RWPE2 (cell line): Measurements from ENCODE around the gene ITPR1.

Experiments
- ATAC-seq: fragments of 200-7000 bp; cut with Tn5 transposase; 3 replicates; pipeline ENCODE4 v1.9.1; 2021; ENCODE audit warnings: low read depth
- DNase-seq: peaks from one replicate; pipeline ENCODE4 v3.0.0-alpha.2; 2020; ENCODE audit warnings: low spot score
- H3K27ac ChIP-seq: fragments of 450-650 bp; 2 replicates; pipeline ENCODE4 v1.5.1; 2017; ENCODE audit warnings: mild to moderate bottlenecking; ENCODE audit not compliant: poor library complexity, severe bottlenecking
- H3K27me3 ChIP-seq: fragments of 250-450 bp; sonication (Bioruptor Pico); 2 replicates; pipeline ENCODE4 v1.5.1; 2021; ENCODE audit warnings: mild to moderate bottlenecking, moderate library complexity; ENCODE audit not compliant: insufficient read depth, poor library complexity, severe bottlenecking
- H3K36me3 ChIP-seq: fragments of 250-450 bp; sonication (Bioruptor Pico); 2 replicates; pipeline ENCODE4 v1.5.1; 2020; ENCODE audit warnings: low read depth, mild to moderate bottlenecking, moderate library complexity
- H3K4me1 ChIP-seq: fragments of 250-450 bp; sonication (Bioruptor Pico); 2 replicates; pipeline ENCODE4 v1.5.1; 2021; ENCODE audit warnings: mild to moderate bottlenecking, moderate library complexity; ENCODE audit not compliant: insufficient read depth, poor library complexity, severe bottlenecking
- H3K4me3 ChIP-seq: fragments of 250-450 bp; sonication (Bioruptor Pico); 2 replicates; pipeline ENCODE4 v1.5.1; 2021; ENCODE audit warnings: mild to moderate bottlenecking, moderate library complexity; ENCODE audit not compliant: severe bottlenecking
- H3K9me3 ChIP-seq: fragments of 250-450 bp; sonication (Bioruptor Pico); 2 replicates; pipeline ENCODE4 v1.5.1; 2021; ENCODE audit warnings: mild to moderate bottlenecking, moderate library complexity; ENCODE audit not compliant: severe bottlenecking
- CTCF ChIP-seq: fragments of 450-650 bp; IDR thresholded peaks from one replicate; pipeline ENCODE4 v1.5.1; 2017; ENCODE audit warnings: mild to moderate bottlenecking, moderate library complexity; ENCODE audit not compliant: poor library complexity, severe bottlenecking

ITPR1 gene

GRCh38 chr3:4497005-4497692 is 4.0 kb downstream of the ITPR1 start:
- Histone ChIP-seq H3K27ac (no peak overlapping the region), H3K9me3 (no peaks in the 10 kb centered on the region), H3K36me3 (no peaks in the 10 kb centered on the region), H3K4me1 (peaks cover 6% of the 10 kb centered on the region), H3K27me3 (no peaks in the 10 kb centered on the region), H3K4me3 (no peak overlapping the region)
- no peak for DNase-seq
- no peak for ATAC-seq
- TF ChIP-seq CTCF: no peak

- H3K4me1 ChIP-seq: peaks cover 6% of the 10 kb centered on the region
- no peak for DNase-seq
- no peak for TF ChIP-seq CTCF
These were observed 4.7 kb downstream of the ITPR1 start for GRCh38 chr3:4497843-4498324.

GRCh38 chr3:4498446-4498845 is 5.3 kb downstream of the ITPR1 start:
- no peaks in the 10 kb centered on the region for H3K9me3 ChIP-seq
- TF ChIP-seq CTCF: no peak
- no peak overlapping the region for H3K27ac ChIP-seq
- no peaks in the 10 kb centered on the region for H3K27me3 ChIP-seq
- DNase-seq (no peak), ATAC-seq (no peak)
- no peaks in the 10 kb centered on the region for H3K36me3 ChIP-seq
- H3K4me1 ChIP-seq: peaks cover 6% of the 10 kb centered on the region
- no peak overlapping the region for H3K4me3 ChIP-seq

More at GRCh38 chr3:4497843-4498324, 4.7 kb downstream of the ITPR1 start:
- no peaks in the 10 kb centered on the region for H3K27me3 ChIP-seq
- no peaks in the 10 kb centered on the region for H3K9me3 ChIP-seq
- H3K27ac ChIP-seq: no peak overlapping the region
- H3K36me3 ChIP-seq: no peaks in the 10 kb centered on the region
- H3K4me3 ChIP-seq: no peak overlapping the region
- ATAC-seq: no peak

- Histone ChIP-seq H3K9me3 (no peaks in the 10 kb centered on the region), H3K4me1 (peaks cover 9% of the 10 kb centered on the region), H3K27me3 (no peaks in the 10 kb centered on the region), H3K4me3 (no peak overlapping the region), H3K36me3 (no peaks in the 10 kb centered on the region), H3K27ac (no peak overlapping the region)
- TF ChIP-seq CTCF: no peak
- DNase-seq (no peak), ATAC-seq (no peak)
These were observed 8.3 kb downstream of the ITPR1 start for GRCh38 chr3:4501437-4501836.

- H3K27me3 ChIP-seq: no peaks in the 10 kb centered on the region
- no peak for ATAC-seq
- no peak overlapping the region for H3K27ac ChIP-seq
- peaks cover 9% of the 10 kb centered on the region for H3K4me1 ChIP-seq
- no peak overlapping the region for H3K4me3 ChIP-seq
- no peaks in the 10 kb centered on the region for H3K9me3 ChIP-seq
- DNase-seq: no peak
- no peak for TF ChIP-seq CTCF
- H3K36me3 ChIP-seq: no peaks in the 10 kb centered on the region
These were observed 8.8 kb downstream of the ITPR1 start for GRCh38 chr3:4501927-4502326.
